Brain pericyte (primary cell): ENCODE results near the gene ZNF224.

Experiments used
- DNase-seq: peaks from one replicate; pipeline ENCODE4 v3.0.0-alpha.2; 2012; ENCODE audit warnings: low read depth, low spot score

ZNF224 gene

GRCh38 chr19:44131955-44132354 lies 37.8 kb downstream of the ZNF224 start:
- DNase-seq, result no peak

DNA sequence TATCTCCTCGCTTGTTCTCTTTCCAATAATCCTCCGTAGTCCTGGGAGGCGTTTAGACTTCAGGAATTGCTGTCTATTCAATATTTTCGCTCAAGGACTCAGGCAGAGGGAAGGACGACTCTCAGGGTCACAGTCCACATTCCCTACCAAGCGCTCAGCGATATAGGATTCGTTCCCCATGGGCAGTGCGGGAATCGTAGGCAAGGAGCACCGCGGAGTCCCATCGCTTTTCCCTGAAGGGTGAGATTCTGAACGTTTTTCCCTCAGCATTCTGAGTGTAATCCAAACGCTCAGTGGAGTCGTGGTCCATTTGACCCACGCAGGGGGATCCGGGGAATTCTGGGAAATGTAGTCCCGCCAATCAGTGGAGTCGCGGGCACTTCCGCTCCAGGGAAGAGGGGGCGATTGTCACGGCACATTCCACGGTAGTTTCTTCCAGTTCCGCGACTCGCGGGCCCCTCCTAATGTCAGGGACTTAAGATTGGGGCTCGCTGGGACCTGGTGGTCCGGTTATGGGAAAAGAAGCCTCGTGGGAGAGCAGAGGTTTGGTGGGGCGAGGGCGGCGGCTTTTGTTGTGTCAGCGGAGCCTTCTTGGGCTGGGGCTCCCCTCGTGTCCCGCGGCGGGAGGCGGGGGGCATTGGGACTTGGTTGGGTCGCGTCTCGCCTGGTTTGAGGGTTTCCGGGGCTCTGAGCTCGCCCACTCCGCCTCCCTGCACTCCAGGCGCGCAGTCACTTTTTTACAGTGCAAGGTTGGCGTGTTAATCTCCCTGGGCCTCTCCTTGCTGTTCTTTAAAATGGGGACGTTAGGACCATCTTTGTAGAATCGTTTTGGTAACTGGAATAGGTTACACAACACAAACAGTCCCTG lies 47.3 kb downstream of the ZNF224 start, which contains the start of gene ZNF234:
ZNF234 (plus strand) TSS at position 364 of the 868 bp plus-strand sequence. CDS start 3,079 bp downstream, outside the sequence.
- peak; percentile 39 for DNase-seq

DNA sequence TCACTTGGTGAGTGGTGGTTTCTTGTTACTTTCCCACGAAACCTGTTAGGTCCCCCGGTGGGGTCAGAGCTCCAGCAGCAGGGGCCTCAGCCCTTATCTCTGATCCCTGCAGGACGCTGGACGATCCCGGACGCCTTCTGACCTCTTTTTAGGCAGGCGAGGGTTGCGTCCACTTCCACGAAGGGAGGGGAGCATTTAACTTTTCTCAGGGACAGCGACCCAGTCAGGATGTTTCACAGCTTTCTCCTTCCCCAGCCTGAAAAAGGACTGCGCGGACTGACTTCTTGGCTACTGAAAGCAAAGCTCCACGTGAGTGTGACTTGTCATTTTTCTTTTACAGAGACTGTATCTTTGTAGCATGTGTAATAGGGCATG lies 47.9 kb downstream of the ZNF224 start:
- no peak for DNase-seq

DNA sequence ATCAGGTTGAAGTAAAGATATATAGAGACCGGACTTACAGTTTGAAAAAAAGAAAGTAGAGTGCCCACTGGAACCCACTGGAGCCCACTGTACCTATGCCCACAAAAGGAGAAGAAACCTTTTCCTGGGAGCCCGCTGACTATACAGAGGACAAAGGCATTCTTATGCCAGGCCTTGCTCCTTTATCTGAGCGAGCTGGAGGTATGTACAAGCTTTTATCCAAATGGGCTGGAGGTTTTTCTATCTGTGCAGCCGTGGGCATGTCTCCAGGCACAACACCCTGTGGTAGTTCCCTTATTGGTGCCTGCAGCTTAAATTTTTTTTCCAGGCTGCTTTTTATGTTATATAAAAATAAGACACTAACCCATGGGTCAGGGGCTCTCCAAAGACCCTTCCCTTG lies 55.6 kb downstream of the ZNF224 start:
- DNase-seq, result no peak

- no peak for DNase-seq
These were observed 57.3 kb downstream of the ZNF224 start for GRCh38 chr19:44151491-44151890.

DNA sequence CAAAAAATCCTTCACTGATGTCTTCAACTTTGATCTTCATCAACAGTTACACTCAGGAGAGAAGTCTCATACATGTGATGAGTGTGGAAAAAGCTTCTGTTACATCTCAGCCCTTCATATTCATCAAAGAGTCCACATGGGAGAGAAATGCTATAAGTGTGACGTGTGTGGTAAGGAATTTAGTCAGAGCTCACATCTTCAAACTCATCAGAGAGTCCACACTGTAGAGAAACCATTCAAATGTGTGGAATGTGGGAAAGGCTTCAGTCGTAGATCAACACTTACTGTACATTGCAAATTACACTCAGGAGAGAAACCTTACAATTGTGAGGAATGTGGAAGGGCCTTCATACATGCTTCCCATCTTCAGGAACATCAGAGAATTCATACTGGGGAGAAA lies 62.3 kb downstream of the ZNF224 start:
- no peak for DNase-seq
